B cell (primary cell): ENCODE results near the gene GPC5. TPM values are rescaled to one million over a fixed set of nuclear protein-coding genes. Genes with fewer than 3 reads are reported as not detected.

Experiments
- ATAC-seq: fragments of 200-7000 bp; cut with Tn5 transposase; one replicate; pipeline ENCODE4 v1.10.0; 2021; ENCODE audit warnings: low read depth, mild to moderate bottlenecking, moderate number of reproducible peaks, moderate library complexity
- CTCF ChIA-PET: fragments of 350-600 bp; sonication (Branson Sonifier 250); formaldehyde crosslinking; loops from one replicate; lab custom pipeline; 2021; ENCODE audit warnings: antibody characterized with exemption, inconsistent platforms; lab: Charles Lee
- POLR2A ChIA-PET: fragments of 350-600 bp; sonication (Branson Sonifier 250); formaldehyde crosslinking; loops from one replicate; lab custom pipeline; 2021; ENCODE audit warnings: antibody characterized with exemption; lab: Charles Lee
- DNase-seq: peaks from one replicate; pipeline ENCODE4 v3.0.0; 2013
- H2AFZ ChIP-seq: 2 replicates; pipeline ENCODE4 v1.6.1; 2012; ENCODE audit warnings: mild to moderate bottlenecking, low read depth, low read length; ENCODE audit not compliant: insufficient read depth, poor library complexity, severe bottlenecking
- H3K27ac ChIP-seq, 2 donors: 1 replicate in 1 of 2; 2 replicates in 1 of 2; pipeline ENCODE4 v1.5.1; 2012 to 2013; ENCODE audit warnings: low read length in 2 of 2, mild to moderate bottlenecking in 2 of 2, moderate library complexity in 1 of 2
- H3K27me3 ChIP-seq, 4 experiments: fragments of 200-600 bp in 1 of 4; sonication (generic) in 1 of 4; replicated peaks in 1 of 4; 1 replicate in 2 of 4; 2 replicates in 2 of 4; pipeline versions ENCODE4 v1.6.1 to v1.7.0; 2013 to 2016; ENCODE audit warnings: low read length in 3 of 4, mild to moderate bottlenecking in 2 of 4, mixed read lengths in 1 of 4, moderate library complexity in 1 of 4; ENCODE audit not compliant: insufficient read depth in 4 of 4, control insufficient read depth in 3 of 4; ENCODE audit errors: control extremely low read depth in 1 of 4
- H3K36me3 ChIP-seq, 2 experiments: replicated peaks in 1 of 2; 1 replicate in 1 of 2; 2 replicates in 1 of 2; pipeline versions ENCODE4 v1.6.1 to v1.7.1; 2013; ENCODE audit warnings: low read length in 1 of 2; ENCODE audit not compliant: insufficient read depth in 2 of 2, control insufficient read depth in 1 of 2; ENCODE audit errors: control extremely low read depth in 1 of 2, extremely low read depth in 1 of 2
- H3K4me1 ChIP-seq, 2 donors: fragments of 200-600 bp in 1 of 2; sonication (generic) in 1 of 2; 1 replicate in 1 of 2; 2 replicates in 1 of 2; pipeline versions ENCODE4 v1.5.1 to v1.6.1; 2013 to 2017; ENCODE audit warnings: low read length in 2 of 2; ENCODE audit not compliant: control insufficient read depth in 2 of 2, insufficient read depth in 2 of 2
- H3K4me2 ChIP-seq: replicated peaks from 2 replicates; pipeline ENCODE3; 2012; ENCODE audit warnings: mild to moderate bottlenecking, low read depth, low read length; ENCODE audit not compliant: poor library complexity, severe bottlenecking
- H3K4me3 ChIP-seq, 5 experiments: fragments of 200-600 bp in 1 of 5; sonication (generic) in 1 of 5; 1 replicate in 3 of 5; 2 replicates in 2 of 5; pipeline versions ENCODE4 v1.5.1 to v1.7.0; 2011 to 2016; ENCODE audit warnings: low read length in 4 of 5, mild to moderate bottlenecking in 4 of 5, low read depth in 2 of 5, control low read depth in 1 of 5, moderate library complexity in 1 of 5; ENCODE audit not compliant: insufficient read depth in 1 of 5; ENCODE audit errors: control extremely low read depth in 1 of 5, extremely low read depth in 1 of 5
- H3K79me2 ChIP-seq: fragments of 200-600 bp; sonication (generic); one replicate; pipeline ENCODE4 v1.6.0; 2016; ENCODE audit warnings: low read length; ENCODE audit not compliant: control insufficient read depth, insufficient read depth
- H3K9ac ChIP-seq: fragments of 200-600 bp; sonication (generic); 2 replicates; pipeline ENCODE4 v1.6.1; 2017; ENCODE audit warnings: mild to moderate bottlenecking, low read length, moderate library complexity
- H3K9me3 ChIP-seq, 3 donors: one replicate each; pipeline versions ENCODE4 v1.6.1 to v1.7.1; 2013; ENCODE audit warnings: low read length in 2 of 3; ENCODE audit not compliant: control insufficient read depth in 2 of 3, insufficient read depth in 1 of 3; ENCODE audit errors: control extremely low read depth in 1 of 3
- H4K20me1 ChIP-seq: 2 replicates; pipeline ENCODE4 v1.6.0; 2012; ENCODE audit warnings: mild to moderate bottlenecking, low read length; ENCODE audit not compliant: insufficient read depth, control insufficient read depth, poor library complexity, severe bottlenecking
- H3K27ac Mint-ChIP-seq: one replicate; pipeline ENCODE4 v1.8.0; 2021; ENCODE audit warnings: mixed read lengths
- H3K27me3 Mint-ChIP-seq: one replicate; pipeline ENCODE4 v1.8.0; 2021; ENCODE audit warnings: mixed read lengths
- H3K4me1 Mint-ChIP-seq: one replicate; pipeline ENCODE4 v1.8.0; 2021; ENCODE audit warnings: mixed read lengths
- H3K4me3 Mint-ChIP-seq: one replicate; pipeline ENCODE4 v1.8.0; 2021; ENCODE audit warnings: mixed read lengths
- H3K9me3 Mint-ChIP-seq: one replicate; pipeline ENCODE4 v1.8.0; 2022; ENCODE audit warnings: mixed read lengths; ENCODE audit not compliant: insufficient read depth
- CTCF ChIP-seq: fragments of 200-600 bp; IDR thresholded peaks from one replicate; pipeline ENCODE4 v1.8.0; 2022; ENCODE audit warnings: antibody characterized with exemption, mild to moderate bottlenecking
- EZH2 ChIP-seq: IDR thresholded peaks from 2 replicates; pipeline ENCODE4 v1.6.1; 2012; ENCODE audit warnings: borderline replicate concordance, low read depth, mild to moderate bottlenecking, moderate library complexity, low read length; ENCODE audit not compliant: insufficient read depth, poor library complexity, severe bottlenecking
- WGBS: methylation state at CpG from one replicate; pipeline ENCODE4 v1.1.5; 2013; ENCODE audit warnings: missing lambda C conversion rate; ENCODE audit not compliant: insufficient coverage; 5-methylcytosine and 5-hydroxymethylcytosine counted together
- intact Hi-C: fragments of 100-400 bp; cut with micrococcal nuclease; formaldehyde crosslinking; loops from one replicate; pipeline ENCODE4 v1.10.0; 2022
- polyA plus RNA-seq: library from polyadenylated mRNA; depleted of rRNA; stranded (reverse); fragments of >200 nt; gene quantifications from 2 replicates; pipeline ENCODE4 v1.2.3, GENCODE V29; 2012
- total RNA-seq, 2 donors: library from RNA; stranded (reverse); fragments of 120-200 nt in 1 of 2; gene quantifications; 1 replicate in 1 of 2; 2 replicates in 1 of 2; pipeline versions ENCODE4 v1.2.3 to v1.2.4, GENCODE V29; 2013 to 2022

The GPC5 gene
- total and polyA plus RNA-seq, 2 donors (not counting 1 experiment from before 2014, with no cell fraction given) = 0.15 to 0.30 TPM

DNA sequence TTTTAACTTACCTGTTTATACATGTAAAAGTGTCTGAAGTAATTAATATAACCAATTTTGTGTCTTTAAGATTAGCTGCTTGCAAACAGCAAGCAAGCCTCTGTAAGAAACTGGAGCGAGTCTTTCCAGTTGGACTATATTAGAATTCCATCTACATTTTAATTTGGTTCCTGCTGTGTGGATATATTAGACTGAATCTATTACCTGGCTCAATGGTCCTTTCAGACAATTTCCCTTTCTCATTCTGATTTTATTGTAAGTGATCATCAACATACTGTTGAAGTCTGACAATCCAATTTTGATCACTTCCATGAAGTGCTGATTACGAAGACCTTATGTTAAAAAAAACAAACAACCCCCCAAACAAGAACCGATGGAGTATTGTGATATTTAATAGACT, 72.3 kb downstream of the GPC5 start:
- intact Hi-C loops = no loop called here
- Histone ChIP-seq H3K27ac (no peak overlapping the region), H3K4me1 (no peaks in the 10 kb centered on the region), H3K4me3 (no peak overlapping the region), H3K9ac (no peak overlapping the region), H3K4me2 (no peak overlapping the region), H4K20me1 (no peaks in the 10 kb centered on the region), H3K9me3 (no peaks in the 10 kb centered on the region), H3K27me3 (no peaks in the 10 kb centered on the region), H2AFZ (no peak overlapping the region), H3K36me3 (no peaks in the 10 kb centered on the region), H3K79me2 (no peaks in the 10 kb centered on the region)
- Mint-ChIP-seq H3K4me3 (no peak overlapping the region), H3K4me1 (no peaks in the 10 kb centered on the region), H3K27ac (no peak overlapping the region), H3K9me3 (no peaks in the 10 kb centered on the region), H3K27me3 (no peaks in the 10 kb centered on the region)
- CTCF ChIA-PET = no interaction called here
- TF ChIP-seq CTCF = no peak
- no peak for TF ChIP-seq EZH2
- POLR2A ChIA-PET = no interaction called here
- WGBS = no CpG with 5 or more reads among the region's 3 CpGs
- ATAC-seq (no peak), DNase-seq (no peak)

GRCh38 chr13:91482427-91482826, 84.0 kb downstream of the GPC5 start:
- Histone ChIP-seq H3K4me1 (no peaks in the 10 kb centered on the region), H2AFZ (no peak overlapping the region), H3K27ac (no peak overlapping the region), H4K20me1 (no peaks in the 10 kb centered on the region), H3K4me3 (no peak overlapping the region), H3K4me2 (no peak overlapping the region), H3K79me2 (no peaks in the 10 kb centered on the region), H3K9ac (no peak overlapping the region), H3K36me3 (no peaks in the 10 kb centered on the region), H3K9me3 (no peaks in the 10 kb centered on the region), H3K27me3 (no peaks in the 10 kb centered on the region)
- TF ChIP-seq EZH2 (no peak), CTCF (no peak)
- no peaks in the 10 kb centered on the region for H3K4me1 Mint-ChIP-seq
- POLR2A ChIA-PET = no interaction called here
- DNase-seq (no peak), ATAC-seq (no peak)
- intact Hi-C loops = no loop called here
- no peaks in the 10 kb centered on the region for H3K27me3 Mint-ChIP-seq
- no peak overlapping the region for H3K27ac Mint-ChIP-seq
- WGBS = 83% methylated on average over 3 of the region's 5 CpGs
- H3K9me3 Mint-ChIP-seq = no peaks in the 10 kb centered on the region
- no peak overlapping the region for H3K4me3 Mint-ChIP-seq
- CTCF ChIA-PET = interaction anchor here (0.6 kb wide), 1 partner anchor 8 kb away, joined by 3 read pairs; no protein-coding TSS in a partner anchor
